SK-N-SH (cell line): ENCODE data around the gene ECPAS. TPM values are rescaled to one million over a fixed set of nuclear protein-coding genes. Genes with fewer than 3 reads are reported as not detected.

Experiments
- CTCF ChIA-PET: fragments of 300-600, 350-600 bp; formaldehyde crosslinking; extraction: SDS; loops from one replicate; lab custom pipeline; 2021; lab: Yijun Ruan, JAX
- POLR2A ChIA-PET: fragments of 350-600 bp; sonication (Branson Sonifier 250); formaldehyde crosslinking; extraction: SDS; loops from one replicate; lab custom pipeline; 2020; ENCODE audit warnings: antibody characterized with exemption, inconsistent platforms; lab: Yijun Ruan, JAX
- DNase-seq: peaks from one replicate; pipeline ENCODE4 v3.0.0; 2012
- H2AFZ ChIP-seq: fragments of 200-600 bp; sonication (generic); 2 replicates; pipeline ENCODE4 v1.8.1; 2016; ENCODE audit warnings: antibody characterized with exemption, mild to moderate bottlenecking, low read depth
- H3F3A ChIP-seq: fragments of 200-600 bp; sonication (generic); replicated peaks from 2 replicates; pipeline ENCODE3; 2016; ENCODE audit warnings: antibody characterized with exemption, mild to moderate bottlenecking; ENCODE audit not compliant: insufficient read depth
- H3K27ac ChIP-seq, 2 experiments: fragments of 200-500 bp in 1 of 2; fragments of 200-600 bp in 1 of 2; sonication (Bioruptor generic) in 1 of 2; sonication (generic), shearing (Covaris generic) in 1 of 2; 2 replicates each; pipeline versions ENCODE4 v1.5.1 to v1.6.1; 2014 to 2016; ENCODE audit warnings: low read depth in 2 of 2, inconsistent platforms in 1 of 2, low read length in 1 of 2, mild to moderate bottlenecking in 1 of 2, mixed read lengths in 1 of 2
- H3K27me3 ChIP-seq: fragments of 200-600 bp; sonication (generic), shearing (Covaris generic); 2 replicates; pipeline ENCODE4 v1.6.1; 2016; ENCODE audit warnings: mixed run types; ENCODE audit not compliant: insufficient read depth
- H3K36me3 ChIP-seq, 2 experiments: fragments of 200-500 bp in 1 of 2; fragments of 200-600 bp in 1 of 2; sonication (Bioruptor generic) in 1 of 2; sonication (generic) in 1 of 2; replicated peaks in 1 of 2; 2 replicates each; pipeline versions ENCODE3 to v1.5.1; 2014 to 2016; ENCODE audit warnings: low read length in 1 of 2, mild to moderate bottlenecking in 1 of 2; ENCODE audit not compliant: insufficient read depth in 2 of 2, control insufficient read depth in 1 of 2
- H3K4me1 ChIP-seq, 2 experiments: fragments of 200-500 bp in 1 of 2; fragments of 200-600 bp in 1 of 2; sonication (Bioruptor generic) in 1 of 2; sonication (generic), shearing (Covaris generic) in 1 of 2; 2 replicates each; pipeline versions ENCODE4 v1.5.1 to v1.6.1; 2014 to 2016; ENCODE audit warnings: low read depth in 1 of 2, low read length in 1 of 2, mixed run types in 1 of 2; ENCODE audit not compliant: insufficient read depth in 2 of 2, control insufficient read depth in 1 of 2
- H3K4me2 ChIP-seq: fragments of 200-600 bp; sonication (generic), shearing (Covaris generic); 2 replicates; pipeline ENCODE4 v1.6.1; 2017; ENCODE audit warnings: mixed run types
- H3K4me3 ChIP-seq, 2 experiments: fragments of 200-500 bp in 1 of 2; fragments of 200-600 bp in 1 of 2; sonication (Bioruptor generic) in 1 of 2; sonication (generic), shearing (Covaris generic) in 1 of 2; 2 replicates each; pipeline versions ENCODE4 v1.5.1 to v1.8.1; 2014 to 2016; ENCODE audit warnings: low read depth in 2 of 2, inconsistent platforms in 1 of 2, low read length in 1 of 2, mild to moderate bottlenecking in 1 of 2, mixed read lengths in 1 of 2, moderate library complexity in 1 of 2
- H3K79me2 ChIP-seq: fragments of 200-600 bp; sonication (generic); 2 replicates; pipeline ENCODE4 v1.8.1; 2017; ENCODE audit warnings: mild to moderate bottlenecking; ENCODE audit not compliant: insufficient read depth
- H3K9ac ChIP-seq: fragments of 200-600 bp; sonication (generic); 2 replicates; pipeline ENCODE4 v1.6.1; 2017; ENCODE audit warnings: mixed run types
- H3K9me2 ChIP-seq: fragments of 200-600 bp; sonication (generic); 2 replicates; pipeline ENCODE4 v1.6.1; 2017; ENCODE audit warnings: mixed run types
- H3K9me3 ChIP-seq: fragments of 200-600 bp; sonication (generic); 2 replicates; pipeline ENCODE4 v1.6.1; 2017; ENCODE audit warnings: mixed run types, mild to moderate bottlenecking, moderate library complexity
- H4K20me1 ChIP-seq: fragments of 200-600 bp; sonication (generic); 2 replicates; pipeline ENCODE4 v1.6.1; 2017; ENCODE audit warnings: mild to moderate bottlenecking, mixed run types; ENCODE audit not compliant: insufficient read depth
- CHD2 ChIP-seq: fragments of 150-350 bp; IDR thresholded peaks from 2 replicates; pipeline ENCODE4 v1.6.1; 2018; ENCODE audit warnings: low read length; ENCODE audit not compliant: partially characterized antibody
- EP300 ChIP-seq, 2 experiments: IDR thresholded peaks; 2 replicates each; pipeline versions ENCODE4 v1.4.0 to v1.6.1; 2012; ENCODE audit warnings: borderline replicate concordance in 1 of 2, low read depth in 1 of 2, low read length in 1 of 2
- FOSL2 ChIP-seq: IDR thresholded peaks from 2 replicates; pipeline ENCODE4 v1.4.0; 2012; ENCODE audit warnings: low read depth, mild to moderate bottlenecking, moderate library complexity, borderline replicate concordance
- FOXM1 ChIP-seq: IDR thresholded peaks from 2 replicates; pipeline ENCODE4 v1.4.0; 2012; ENCODE audit warnings: low read depth, mild to moderate bottlenecking
- GATA2 ChIP-seq: sonication (generic); formaldehyde crosslinking; IDR thresholded peaks from 2 replicates; pipeline ENCODE4 v1.5.0; 2020; ENCODE audit warnings: mild to moderate bottlenecking, missing genetic modification reagents
- JUND ChIP-seq: IDR thresholded peaks from 2 replicates; pipeline ENCODE4 v1.4.0; 2012
- MAX ChIP-seq: IDR thresholded peaks from 2 replicates; pipeline ENCODE4 v1.4.0; 2012; ENCODE audit warnings: low read depth
- MXI1 ChIP-seq: IDR thresholded peaks from 2 replicates; pipeline ENCODE4 v1.6.1; 2012; ENCODE audit warnings: mild to moderate bottlenecking, low read depth, low read length, improper control_type of control experiment
- PBX3 ChIP-seq: IDR thresholded peaks from 2 replicates; pipeline ENCODE4; 2012
- POLR2AphosphoS5 ChIP-seq: IDR thresholded peaks from 2 replicates; pipeline ENCODE4 v1.6.1; 2012; ENCODE audit warnings: low read depth, low read length
- RAD21 ChIP-seq: IDR thresholded peaks from 2 replicates; pipeline ENCODE4 v1.6.1; 2012; ENCODE audit warnings: mild to moderate bottlenecking, low read length
- REST ChIP-seq: IDR thresholded peaks from 2 replicates; pipeline ENCODE4 v1.6.1; 2012; ENCODE audit warnings: mild to moderate bottlenecking, low read depth, low read length, moderate library complexity
- RXRA ChIP-seq: IDR thresholded peaks from 2 replicates; pipeline ENCODE4 v1.4.0; 2012; ENCODE audit warnings: low read depth, mild to moderate bottlenecking, borderline replicate concordance
- SIN3A ChIP-seq: IDR thresholded peaks from 2 replicates; pipeline ENCODE4 v1.6.1; 2012; ENCODE audit warnings: low read depth, mild to moderate bottlenecking, low read length, moderate library complexity, borderline replicate concordance
- TCF12 ChIP-seq: IDR thresholded peaks from 2 replicates; pipeline ENCODE4 v1.4.0; 2012
- YY1 ChIP-seq: IDR thresholded peaks from 2 replicates; pipeline ENCODE4 v1.4.0; 2012; ENCODE audit warnings: low read depth, mild to moderate bottlenecking
- ZBTB33 ChIP-seq: IDR thresholded peaks from 2 replicates; pipeline ENCODE4 v1.4.0; 2012; ENCODE audit warnings: low read depth, borderline replicate concordance
- WGBS: methylation state at CpG from one replicate; pipeline ENCODE4 v1.1.6; 2017; ENCODE audit warnings: low lambda C conversion rate; 5-methylcytosine and 5-hydroxymethylcytosine counted together
- polyA plus RNA-seq, 3 experiments: library from polyadenylated mRNA; depleted of rRNA; stranded (reverse); fragments of >200 nt; gene quantifications; 2 replicates each; pipeline ENCODE4 v1.2.3, GENCODE V29; 2012

ECPAS gene
- polyA plus RNA-seq, 1 of the 3 experiments (the other 2 are of a cell fraction): 17.9 TPM

GRCh38 chr9:111372297-111372696 lies 111.9 kb downstream of the ECPAS start:
- Histone ChIP-seq H3F3A (no peaks in the 10 kb centered on the region), H3K4me1 (no peaks in the 10 kb centered on the region), H3K27ac (no peak overlapping the region), H3K27me3 (no peaks in the 10 kb centered on the region), H3K79me2 (no peaks in the 10 kb centered on the region), H3K4me3 (no peak overlapping the region), H3K4me2 (no peak overlapping the region), H4K20me1 (no peaks in the 10 kb centered on the region), H3K36me3 (peaks cover 71 to 85% of the 10 kb centered on the region in 2 experiments), H2AFZ (no peak overlapping the region), H3K9me2 (no peaks in the 10 kb centered on the region), H3K9ac (no peak overlapping the region), H3K9me3 (no peaks in the 10 kb centered on the region)
- DNase-seq: no peak
- ChIA-PET POLR2A (no interaction called here), CTCF (no interaction called here)
- TF ChIP-seq SIN3A: no peak
- no peak for TF ChIP-seq YY1
- TF ChIP-seq GATA2 (CRISPR knock-in tag): no peak
- TF ChIP-seq REST: no peak
- no peak for TF ChIP-seq EP300 (IDR thresholded peaks at IDR 0.05; ENCODE audit: borderline replicate concordance in 1 of 2, low read depth in 1 of 2, low read length in 1 of 2)
- TF ChIP-seq JUND: no peak
- 97% methylated on average over 6 of the region's 6 CpGs for WGBS

- Histone ChIP-seq H2AFZ (no peak overlapping the region), H4K20me1 (no peaks in the 10 kb centered on the region), H3K27me3 (no peaks in the 10 kb centered on the region), H3K9me3 (no peaks in the 10 kb centered on the region), H3K4me2 (no peak overlapping the region), H3K9me2 (no peaks in the 10 kb centered on the region), H3K79me2 (no peaks in the 10 kb centered on the region), H3K4me3 (no peak overlapping the region), H3F3A (no peaks in the 10 kb centered on the region), H3K4me1 (peaks cover 0 to 7% of the 10 kb centered on the region in 2 experiments; a peak in 2 of 4 replicates), H3K9ac (no peak overlapping the region), H3K27ac (no peak overlapping the region), H3K36me3 (peaks cover 79 to 80% of the 10 kb centered on the region in 2 experiments)
- 94% methylated on average over 1 of the region's 1 CpG for WGBS
- no peak for DNase-seq
- ChIA-PET CTCF (interaction anchor here (1.4 kb wide), 1 partner anchor 9 kb away, joined by 4 read pairs; no protein-coding TSS in a partner anchor), POLR2A (no interaction called here)
- TF ChIP-seq TCF12 (no peak), MAX (no peak), FOSL2 (no peak), CHD2 (no peak), GATA2 (CRISPR knock-in tag) (no peak), MXI1 (no peak), RXRA (no peak), RAD21 (no peak), FOXM1 (no peak), PBX3 (no peak), EP300 (IDR thresholded peaks at IDR 0.05; ENCODE audit: borderline replicate concordance in 1 of 2, low read depth in 1 of 2, low read length in 1 of 2) (no peak), REST (no peak), POLR2AphosphoS5 (no peak), ZBTB33 (no peak), SIN3A (no peak)
These were observed 117.2 kb downstream of the ECPAS start for GRCh38 chr9:111366978-111367377.
